ENCODE measurements around the gene BBLN. TPM values are rescaled to one million over a fixed set of nuclear protein-coding genes. Genes with fewer than 3 reads are reported as not detected.

BBLN gene
- total RNA-seq, 1 donor from 2014 or later, result 389 TPM

DNA sequence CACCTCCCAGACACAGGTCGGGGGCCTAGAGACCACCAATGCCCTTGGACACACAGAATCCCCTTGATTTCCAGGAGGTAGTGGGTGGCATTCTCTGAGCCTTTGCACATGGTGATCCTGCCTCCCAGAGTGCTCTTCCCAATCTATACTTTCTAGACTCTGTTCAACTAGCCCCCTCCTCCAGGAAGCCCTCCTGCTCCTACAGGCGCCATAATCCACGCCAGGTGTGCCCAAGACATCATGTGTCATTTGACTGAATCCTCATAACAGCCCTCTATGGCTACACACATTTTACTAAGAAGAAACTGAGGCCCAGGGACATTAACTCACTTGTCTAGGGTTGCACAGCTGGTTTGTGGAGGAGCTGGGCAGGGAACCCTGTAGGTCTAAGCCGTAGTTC is 7.1 kb downstream of the BBLN start:
- no peak overlapping the region for H3K4me3 ChIP-seq
- peaks cover 0 to 3% of the 10 kb centered on the region in 2 donors for H3K4me1 ChIP-seq
- no peaks in the 10 kb centered on the region for H3K27me3 ChIP-seq
- H3K27ac ChIP-seq, result no peak overlapping the region
- H3K9me3 ChIP-seq, result no peaks in the 10 kb centered on the region
- TF ChIP-seq, protein P1, sequence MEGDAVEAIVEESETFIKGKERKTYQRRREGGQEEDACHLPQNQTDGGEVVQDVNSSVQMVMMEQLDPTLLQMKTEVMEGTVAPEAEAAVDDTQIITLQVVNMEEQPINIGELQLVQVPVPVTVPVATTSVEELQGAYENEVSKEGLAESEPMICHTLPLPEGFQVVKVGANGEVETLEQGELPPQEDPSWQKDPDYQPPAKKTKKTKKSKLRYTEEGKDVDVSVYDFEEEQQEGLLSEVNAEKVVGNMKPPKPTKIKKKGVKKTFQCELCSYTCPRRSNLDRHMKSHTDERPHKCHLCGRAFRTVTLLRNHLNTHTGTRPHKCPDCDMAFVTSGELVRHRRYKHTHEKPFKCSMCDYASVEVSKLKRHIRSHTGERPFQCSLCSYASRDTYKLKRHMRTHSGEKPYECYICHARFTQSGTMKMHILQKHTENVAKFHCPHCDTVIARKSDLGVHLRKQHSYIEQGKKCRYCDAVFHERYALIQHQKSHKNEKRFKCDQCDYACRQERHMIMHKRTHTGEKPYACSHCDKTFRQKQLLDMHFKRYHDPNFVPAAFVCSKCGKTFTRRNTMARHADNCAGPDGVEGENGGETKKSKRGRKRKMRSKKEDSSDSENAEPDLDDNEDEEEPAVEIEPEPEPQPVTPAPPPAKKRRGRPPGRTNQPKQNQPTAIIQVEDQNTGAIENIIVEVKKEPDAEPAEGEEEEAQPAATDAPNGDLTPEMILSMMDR (IDR thresholded peaks at IDR 0.05), result no peak
- intact Hi-C loops (cut with DNase I), result no loop called here
- DNase-seq (ENCODE audit: low spot score in 2 of 2), result no peak
- H3K36me3 ChIP-seq, result peaks cover 61 to 74% of the 10 kb centered on the region in 2 donors

DNA sequence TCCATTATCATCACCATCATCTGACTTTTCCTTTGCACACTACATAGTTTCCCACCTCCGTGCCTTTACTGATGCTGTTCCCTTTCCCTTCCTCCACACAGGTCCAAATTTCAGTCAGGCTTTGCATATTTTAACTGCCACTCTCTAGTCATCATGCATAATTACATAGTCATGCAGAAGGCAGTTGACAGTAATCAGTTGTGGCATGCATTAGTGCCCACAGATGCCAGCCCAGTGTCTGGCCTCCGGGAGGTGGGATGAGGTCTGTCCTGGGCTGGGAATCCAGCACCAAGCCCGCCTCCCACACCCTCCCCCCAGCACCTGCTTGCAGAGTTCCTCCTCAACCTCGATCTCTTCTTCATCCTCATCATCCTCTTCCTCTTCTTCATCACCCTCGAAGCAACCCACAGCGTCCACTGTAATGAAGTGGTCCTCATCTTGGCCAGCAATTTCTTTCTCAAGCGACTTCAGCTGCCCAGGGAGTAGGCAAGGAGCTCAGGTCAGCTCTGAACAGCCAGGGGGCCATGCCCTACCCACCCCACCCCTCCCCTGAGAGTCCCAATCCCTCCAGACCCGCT is 8.8 kb downstream of the BBLN start:
- H3K27me3 ChIP-seq, result no peaks in the 10 kb centered on the region
- peaks cover 60 to 69% of the 10 kb centered on the region in 2 donors for H3K36me3 ChIP-seq
- no peak for DNase-seq (ENCODE audit: low spot score in 2 of 2)
- no peaks in the 10 kb centered on the region for H3K9me3 ChIP-seq
- TF ChIP-seq, protein P1 (IDR thresholded peaks at IDR 0.05), result no peak
- intact Hi-C loops (cut with DNase I), result no loop called here
- no peak overlapping the region for H3K4me3 ChIP-seq
- no peaks in the 10 kb centered on the region for H3K4me1 ChIP-seq
- no peak overlapping the region for H3K27ac ChIP-seq

DNA sequence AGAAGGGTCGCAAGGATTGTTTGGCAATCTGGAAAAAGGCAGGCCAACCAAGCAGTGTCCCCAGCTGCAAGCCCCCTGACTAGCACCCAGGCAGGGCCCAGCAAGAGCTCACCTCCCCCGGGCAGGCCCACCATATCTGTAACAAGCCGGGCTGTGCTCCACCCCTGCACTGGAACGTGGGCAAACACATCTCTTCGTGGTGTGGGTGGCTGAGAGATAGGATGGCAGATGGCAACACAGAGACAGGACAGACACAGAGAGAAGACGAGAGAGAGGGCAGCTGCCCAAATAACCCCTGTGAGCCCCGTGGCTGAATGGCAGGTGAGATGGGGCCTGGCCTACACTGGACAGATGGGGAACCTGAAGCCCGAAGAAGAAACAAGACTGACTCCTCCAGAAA is 9.4 kb downstream of the BBLN start:
- TF ChIP-seq, protein P1 (IDR thresholded peaks at IDR 0.05), result no peak
- intact Hi-C loops (cut with DNase I), result no loop called here
- DNase-seq (ENCODE audit: low spot score in 2 of 2), result no peak
- Histone ChIP-seq H3K27ac (no peak overlapping the region), H3K27me3 (no peaks in the 10 kb centered on the region), H3K4me1 (no peaks in the 10 kb centered on the region), H3K36me3 (peaks cover 61 to 69% of the 10 kb centered on the region in 2 donors), H3K9me3 (no peaks in the 10 kb centered on the region), H3K4me3 (no peak overlapping the region)

DNA sequence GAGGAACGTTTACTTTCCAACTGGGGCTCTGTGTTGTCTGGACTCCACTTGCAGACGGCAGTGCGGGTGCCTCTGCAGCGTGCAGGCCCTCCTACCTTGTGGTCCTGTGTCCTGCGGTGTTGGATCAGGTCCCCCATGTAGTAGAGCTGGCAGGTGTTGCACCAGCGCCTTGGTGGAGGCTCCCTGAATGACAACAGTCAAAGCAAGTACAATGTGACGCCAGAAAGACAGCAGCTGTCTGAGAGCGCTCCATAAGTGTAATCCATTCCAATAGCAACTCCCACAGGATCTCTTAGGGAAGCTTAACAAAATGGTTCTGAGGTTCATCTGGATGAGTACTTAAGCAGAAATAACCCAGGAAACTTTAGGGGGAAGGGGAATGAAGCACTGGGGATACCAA is 9.9 kb downstream of the BBLN start:
- intact Hi-C loops (cut with DNase I), result no loop called here
- DNase-seq (ENCODE audit: low spot score in 2 of 2), result no peak
- Histone ChIP-seq H3K9me3 (no peaks in the 10 kb centered on the region), H3K4me3 (no peak overlapping the region), H3K27me3 (no peaks in the 10 kb centered on the region), H3K27ac (no peak overlapping the region), H3K36me3 (peaks cover 61 to 69% of the 10 kb centered on the region in 2 donors), H3K4me1 (no peaks in the 10 kb centered on the region)
- TF ChIP-seq, protein P1 (IDR thresholded peaks at IDR 0.05), result no peak

DNA sequence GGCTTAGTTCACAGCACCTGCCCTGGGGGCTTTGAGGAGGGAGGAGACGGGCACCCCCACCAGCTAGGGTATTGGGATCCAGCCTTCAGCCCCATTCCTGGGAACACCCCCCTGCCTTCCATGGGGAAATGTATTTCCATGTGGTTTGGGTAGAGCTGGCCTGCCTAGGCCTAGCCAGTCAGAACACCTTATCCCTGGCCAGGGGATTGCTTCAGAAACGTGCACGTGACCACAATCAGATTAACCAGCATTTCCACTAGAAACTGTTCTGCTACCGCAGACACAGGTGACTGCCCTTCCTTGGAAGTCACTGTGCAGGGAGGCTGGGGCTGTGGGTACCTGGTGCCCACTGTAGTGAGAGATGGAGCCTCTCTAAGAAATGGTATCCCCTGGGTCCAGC is 14.0 kb downstream of the BBLN start:
- H3K27me3 ChIP-seq, result no peaks in the 10 kb centered on the region
- no peak overlapping the region for H3K4me3 ChIP-seq
- H3K27ac ChIP-seq, result no peak overlapping the region
- H3K36me3 ChIP-seq, result peaks cover 67 to 71% of the 10 kb centered on the region in 2 donors
- TF ChIP-seq, protein P1 (IDR thresholded peaks at IDR 0.05), result no peak
- H3K9me3 ChIP-seq, result no peaks in the 10 kb centered on the region
- intact Hi-C loops (cut with DNase I), result no loop called here
- DNase-seq (ENCODE audit: low spot score in 2 of 2), result no peak
- H3K4me1 ChIP-seq, result no peaks in the 10 kb centered on the region

DNA sequence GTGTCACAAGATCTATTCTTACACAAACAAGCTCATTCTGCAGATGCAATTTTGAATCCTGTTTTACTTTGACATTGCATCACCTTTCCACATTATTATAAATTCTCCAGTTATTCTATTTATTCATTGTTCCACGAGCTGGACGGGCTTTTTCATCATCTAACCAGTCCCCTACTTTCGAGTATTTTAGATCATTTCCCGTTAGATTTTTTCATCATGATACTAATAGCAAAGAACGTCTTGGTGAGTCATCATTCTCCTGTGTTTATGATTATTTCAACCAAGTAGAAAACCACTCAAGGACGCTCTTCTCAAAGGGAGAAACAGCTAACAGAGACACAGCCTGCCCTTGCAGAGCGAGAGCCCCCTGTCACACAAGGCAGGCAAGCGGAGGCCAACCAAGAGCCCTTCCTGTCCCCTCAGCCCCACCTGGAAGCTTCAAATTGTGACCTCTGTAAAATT is 15.1 kb downstream of the BBLN start:
- TF ChIP-seq, protein P1 (IDR thresholded peaks at IDR 0.05), result no peak
- no peak overlapping the region for H3K4me3 ChIP-seq
- H3K4me1 ChIP-seq, result no peaks in the 10 kb centered on the region
- H3K27me3 ChIP-seq, result no peaks in the 10 kb centered on the region
- peaks cover 67 to 71% of the 10 kb centered on the region in 2 donors for H3K36me3 ChIP-seq
- no peak for DNase-seq (ENCODE audit: low spot score in 2 of 2)
- intact Hi-C loops (cut with DNase I), result no loop called here
- no peak overlapping the region for H3K27ac ChIP-seq
- no peaks in the 10 kb centered on the region for H3K9me3 ChIP-seq
